Neural cell (in vitro differentiated cells): ENCODE results near the gene STC2. TPM values are rescaled to one million over a fixed set of nuclear protein-coding genes. Genes with fewer than 3 reads are reported as not detected.

Source experiments
- H2AFZ ChIP-seq: fragments of 200-600, 300-800 bp; sonication (generic), shearing (Covaris generic); 2 replicates; pipeline ENCODE4 v1.6.0; 2014; ENCODE audit warnings: low read depth, mild to moderate bottlenecking, antibody characterized with exemption, low read length, moderate library complexity
- H3F3A ChIP-seq: fragments of 200-600 bp; shearing (Covaris generic); 2 replicates; pipeline ENCODE4 v1.6.1; 2016; ENCODE audit warnings: mild to moderate bottlenecking, moderate library complexity, mixed read lengths, antibody characterized with exemption, low read length; ENCODE audit not compliant: insufficient read depth, poor library complexity, severe bottlenecking
- H3K27ac ChIP-seq: fragments of 200-600, 300-800 bp; sonication (generic), shearing (Covaris generic); 2 replicates; pipeline ENCODE4 v1.5.1; 2014; ENCODE audit warnings: mild to moderate bottlenecking, low read length, moderate library complexity
- H3K27me3 ChIP-seq: fragments of 300-800, 200-600 bp; sonication (generic), shearing (Covaris generic); 2 replicates; pipeline ENCODE4 v1.6.0; 2014; ENCODE audit warnings: mild to moderate bottlenecking, low read depth, low read length, moderate library complexity; ENCODE audit not compliant: insufficient read depth
- H3K36me3 ChIP-seq: fragments of 300-800, 200-600 bp; sonication (generic), shearing (Covaris generic); 2 replicates; pipeline ENCODE4 v1.5.1; 2014; ENCODE audit warnings: mild to moderate bottlenecking, antibody characterized with exemption, low read length, moderate library complexity; ENCODE audit not compliant: insufficient read depth
- H3K4me2 ChIP-seq: fragments of 300-800, 200-600 bp; sonication (generic), shearing (Covaris generic); 2 replicates; pipeline ENCODE4 v1.6.0; 2014; ENCODE audit warnings: mild to moderate bottlenecking, low read length
- H3K4me3 ChIP-seq: fragments of 300-800, 200-600 bp; sonication (generic), shearing (Covaris generic); 2 replicates; pipeline ENCODE4 v1.5.1; 2014; ENCODE audit warnings: mild to moderate bottlenecking, low read length, moderate library complexity
- H3K79me2 ChIP-seq: fragments of 200-600 bp; shearing (Covaris generic); replicated peaks from 2 replicates; pipeline ENCODE4 v1.6.0; 2014; ENCODE audit warnings: mild to moderate bottlenecking, low read length, moderate library complexity; ENCODE audit not compliant: insufficient read depth
- H3K9ac ChIP-seq: fragments of 300-800, 200-600 bp; sonication (generic), shearing (Covaris generic); 2 replicates; pipeline ENCODE4 v1.6.1; 2016; ENCODE audit warnings: mild to moderate bottlenecking, low read length, mixed read lengths
- H3K9me2 ChIP-seq: fragments of 200-600 bp; shearing (Covaris generic); 2 replicates; pipeline ENCODE4 v1.6.1; 2016; ENCODE audit warnings: mild to moderate bottlenecking, low read length, mixed read lengths; ENCODE audit not compliant: insufficient read depth
- H3K9me3 ChIP-seq: fragments of 200-600, 300-800 bp; sonication (generic), shearing (Covaris generic); 2 replicates; pipeline ENCODE4 v1.6.1; 2016; ENCODE audit warnings: mild to moderate bottlenecking, mixed run types, low read length, moderate library complexity, mixed read lengths
- H4K20me1 ChIP-seq: fragments of 200-600 bp; shearing (Covaris generic); 2 replicates; pipeline ENCODE4 v1.6.1; 2016; ENCODE audit warnings: mild to moderate bottlenecking, mixed run types; ENCODE audit not compliant: insufficient read depth
- EP300 ChIP-seq: fragments of 450-650 bp; conservative IDR thresholded peaks from 2 replicates; pipeline ENCODE4 v1.6.1; 2014; ENCODE audit warnings: antibody characterized with exemption, mild to moderate bottlenecking, moderate library complexity; ENCODE audit not compliant: poor library complexity, severe bottlenecking
- EZH2 ChIP-seq: fragments of 200-600, 300-800 bp; shearing (Covaris generic), sonication (generic); IDR thresholded peaks from 2 replicates; pipeline ENCODE4 v1.6.1; 2014; ENCODE audit warnings: antibody characterized with exemption, low read length, borderline replicate concordance, mild to moderate bottlenecking; ENCODE audit not compliant: insufficient read depth, poor library complexity, severe bottlenecking
- MXI1 ChIP-seq: fragments of 450-650 bp; conservative IDR thresholded peaks from 2 replicates; pipeline ENCODE4 v1.6.1; 2014; ENCODE audit warnings: antibody characterized with exemption, mild to moderate bottlenecking; ENCODE audit not compliant: poor library complexity, severe bottlenecking
- POLR2AphosphoS5 ChIP-seq: IDR thresholded peaks from 2 replicates; pipeline ENCODE4 v1.6.1; 2012
- RAD21 ChIP-seq: fragments of 450-650 bp; conservative IDR thresholded peaks from 2 replicates; pipeline ENCODE4 v1.6.1; 2014; ENCODE audit warnings: antibody characterized with exemption, mild to moderate bottlenecking, moderate library complexity
- SMC3 ChIP-seq: fragments of 450-650 bp; conservative IDR thresholded peaks from 2 replicates; pipeline ENCODE4 v1.6.1; 2014; ENCODE audit warnings: antibody characterized with exemption, mild to moderate bottlenecking, moderate library complexity; ENCODE audit not compliant: poor library complexity
- TAF1 ChIP-seq: IDR thresholded peaks from 2 replicates; pipeline ENCODE4 v1.6.1; 2012; ENCODE audit warnings: low read depth
- polyA plus RNA-seq: library from polyadenylated mRNA; depleted of rRNA; stranded (reverse); fragments of >200 nt; gene quantifications from 2 replicates; pipeline ENCODE4 v1.2.3, GENCODE V29; 2014
- small RNA-seq, 3 experiments: library from RNA; depleted of rRNA; stranded (forward); fragments of <200 nt; gene quantifications; one replicate each; pipeline ENCODE3, GENCODE V24; 2012
- TF ChIP-seq, protein P1 (sequence below): IDR thresholded peaks from 2 replicates; pipeline ENCODE4 v1.6.1; 2012; ENCODE audit warnings: borderline replicate concordance
- TF ChIP-seq, protein P2 (sequence below): fragments of 450-650 bp; IDR thresholded peaks from 2 replicates; pipeline ENCODE4 v1.5.1; 2014; ENCODE audit warnings: antibody characterized with exemption, mild to moderate bottlenecking, moderate library complexity; ENCODE audit not compliant: poor library complexity, severe bottlenecking

The STC2 gene
- polyA plus RNA-seq, 1 donor from 2014 or later, result 0.09 TPM

DNA sequence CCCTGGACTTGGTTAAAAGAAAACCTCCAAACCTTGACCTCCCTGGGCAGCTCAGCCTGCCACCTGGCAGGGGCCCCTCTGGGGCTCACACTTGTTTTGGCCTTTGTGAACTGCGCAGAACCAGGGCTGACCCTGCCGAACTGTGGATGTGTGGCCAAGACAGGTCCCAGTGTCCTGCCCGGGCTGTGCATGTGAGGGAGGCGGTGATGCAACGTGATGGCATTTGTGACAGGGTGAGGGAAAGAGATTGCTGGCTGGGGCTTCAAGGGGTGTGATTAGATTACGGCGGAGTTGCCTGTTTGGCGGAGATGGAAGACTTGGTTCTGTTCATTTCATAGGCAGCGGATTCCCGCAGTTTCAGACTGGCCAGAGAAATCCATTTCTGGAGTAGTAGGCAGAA, 62.8 kb downstream of the STC2 start:
- Histone ChIP-seq H3K27ac (no peak overlapping the region), H3K36me3 (no peaks in the 10 kb centered on the region), H3K9me3 (no peaks in the 10 kb centered on the region), H4K20me1 (no peaks in the 10 kb centered on the region), H3K4me2 (no peak overlapping the region), H3K79me2 (no peaks in the 10 kb centered on the region), H3K9ac (no peak overlapping the region), H3F3A (no peaks in the 10 kb centered on the region), H3K27me3 (no peaks in the 10 kb centered on the region), H3K4me3 (no peak overlapping the region), H2AFZ (no peak overlapping the region), H3K9me2 (no peaks in the 10 kb centered on the region)
- TF ChIP-seq SMC3, result no peak
- TF ChIP-seq POLR2AphosphoS5, result no peak
- TF ChIP-seq RAD21, result no peak
- TF ChIP-seq EZH2, result no peak
- TF ChIP-seq, protein P1, sequence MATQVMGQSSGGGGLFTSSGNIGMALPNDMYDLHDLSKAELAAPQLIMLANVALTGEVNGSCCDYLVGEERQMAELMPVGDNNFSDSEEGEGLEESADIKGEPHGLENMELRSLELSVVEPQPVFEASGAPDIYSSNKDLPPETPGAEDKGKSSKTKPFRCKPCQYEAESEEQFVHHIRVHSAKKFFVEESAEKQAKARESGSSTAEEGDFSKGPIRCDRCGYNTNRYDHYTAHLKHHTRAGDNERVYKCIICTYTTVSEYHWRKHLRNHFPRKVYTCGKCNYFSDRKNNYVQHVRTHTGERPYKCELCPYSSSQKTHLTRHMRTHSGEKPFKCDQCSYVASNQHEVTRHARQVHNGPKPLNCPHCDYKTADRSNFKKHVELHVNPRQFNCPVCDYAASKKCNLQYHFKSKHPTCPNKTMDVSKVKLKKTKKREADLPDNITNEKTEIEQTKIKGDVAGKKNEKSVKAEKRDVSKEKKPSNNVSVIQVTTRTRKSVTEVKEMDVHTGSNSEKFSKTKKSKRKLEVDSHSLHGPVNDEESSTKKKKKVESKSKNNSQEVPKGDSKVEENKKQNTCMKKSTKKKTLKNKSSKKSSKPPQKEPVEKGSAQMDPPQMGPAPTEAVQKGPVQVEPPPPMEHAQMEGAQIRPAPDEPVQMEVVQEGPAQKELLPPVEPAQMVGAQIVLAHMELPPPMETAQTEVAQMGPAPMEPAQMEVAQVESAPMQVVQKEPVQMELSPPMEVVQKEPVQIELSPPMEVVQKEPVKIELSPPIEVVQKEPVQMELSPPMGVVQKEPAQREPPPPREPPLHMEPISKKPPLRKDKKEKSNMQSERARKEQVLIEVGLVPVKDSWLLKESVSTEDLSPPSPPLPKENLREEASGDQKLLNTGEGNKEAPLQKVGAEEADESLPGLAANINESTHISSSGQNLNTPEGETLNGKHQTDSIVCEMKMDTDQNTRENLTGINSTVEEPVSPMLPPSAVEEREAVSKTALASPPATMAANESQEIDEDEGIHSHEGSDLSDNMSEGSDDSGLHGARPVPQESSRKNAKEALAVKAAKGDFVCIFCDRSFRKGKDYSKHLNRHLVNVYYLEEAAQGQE, result no peak
- no peak for TF ChIP-seq MXI1
- no peak for TF ChIP-seq EP300
- TF ChIP-seq TAF1, result no peak
- TF ChIP-seq, protein P2, sequence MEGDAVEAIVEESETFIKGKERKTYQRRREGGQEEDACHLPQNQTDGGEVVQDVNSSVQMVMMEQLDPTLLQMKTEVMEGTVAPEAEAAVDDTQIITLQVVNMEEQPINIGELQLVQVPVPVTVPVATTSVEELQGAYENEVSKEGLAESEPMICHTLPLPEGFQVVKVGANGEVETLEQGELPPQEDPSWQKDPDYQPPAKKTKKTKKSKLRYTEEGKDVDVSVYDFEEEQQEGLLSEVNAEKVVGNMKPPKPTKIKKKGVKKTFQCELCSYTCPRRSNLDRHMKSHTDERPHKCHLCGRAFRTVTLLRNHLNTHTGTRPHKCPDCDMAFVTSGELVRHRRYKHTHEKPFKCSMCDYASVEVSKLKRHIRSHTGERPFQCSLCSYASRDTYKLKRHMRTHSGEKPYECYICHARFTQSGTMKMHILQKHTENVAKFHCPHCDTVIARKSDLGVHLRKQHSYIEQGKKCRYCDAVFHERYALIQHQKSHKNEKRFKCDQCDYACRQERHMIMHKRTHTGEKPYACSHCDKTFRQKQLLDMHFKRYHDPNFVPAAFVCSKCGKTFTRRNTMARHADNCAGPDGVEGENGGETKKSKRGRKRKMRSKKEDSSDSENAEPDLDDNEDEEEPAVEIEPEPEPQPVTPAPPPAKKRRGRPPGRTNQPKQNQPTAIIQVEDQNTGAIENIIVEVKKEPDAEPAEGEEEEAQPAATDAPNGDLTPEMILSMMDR, result no peak

Small RNAs within 50 kb of the gene (small RNA-seq; reads per million reads assigned to genes)
- gene MIR8056 (0 reads per million in 3 experiments), gene RNA5SP200 (0 reads per million in 3 experiments), gene RNU6-500P (0 reads per million in 3 experiments)

Other genes with a start within 250 kb of the STC2 start
- gene BNIP1, start 183.9 kb downstream of the STC2 start, polyA plus RNA-seq, result 23.3 and 26.2 TPM in 2 replicates
- gene NKX2-5, start 93.2 kb downstream of the STC2 start, polyA plus RNA-seq, result not detected in 2 replicates